Stomach (tissue), 4 donors: ENCODE data around the gene C2CD3.

Experiments
- CTCF ChIP-seq, 7 experiments: fragments of 450-650 bp in 4 of 7; fragments of 200-600 bp in 3 of 7; sonication (generic) in 3 of 7; IDR thresholded peaks; one replicate each; pipeline ENCODE4 v1.5.1; 2016 to 2019; ENCODE audit warnings: antibody characterized with exemption in 7 of 7, control low read depth in 2 of 7, mild to moderate bottlenecking in 1 of 7
- POLR2AphosphoS5 ChIP-seq, 3 donors: sonication (generic); formaldehyde crosslinking; IDR thresholded peaks; one replicate each; pipeline ENCODE4 v1.6.1; 2016; ENCODE audit warnings: antibody characterized with exemption in 3 of 3

DNA sequence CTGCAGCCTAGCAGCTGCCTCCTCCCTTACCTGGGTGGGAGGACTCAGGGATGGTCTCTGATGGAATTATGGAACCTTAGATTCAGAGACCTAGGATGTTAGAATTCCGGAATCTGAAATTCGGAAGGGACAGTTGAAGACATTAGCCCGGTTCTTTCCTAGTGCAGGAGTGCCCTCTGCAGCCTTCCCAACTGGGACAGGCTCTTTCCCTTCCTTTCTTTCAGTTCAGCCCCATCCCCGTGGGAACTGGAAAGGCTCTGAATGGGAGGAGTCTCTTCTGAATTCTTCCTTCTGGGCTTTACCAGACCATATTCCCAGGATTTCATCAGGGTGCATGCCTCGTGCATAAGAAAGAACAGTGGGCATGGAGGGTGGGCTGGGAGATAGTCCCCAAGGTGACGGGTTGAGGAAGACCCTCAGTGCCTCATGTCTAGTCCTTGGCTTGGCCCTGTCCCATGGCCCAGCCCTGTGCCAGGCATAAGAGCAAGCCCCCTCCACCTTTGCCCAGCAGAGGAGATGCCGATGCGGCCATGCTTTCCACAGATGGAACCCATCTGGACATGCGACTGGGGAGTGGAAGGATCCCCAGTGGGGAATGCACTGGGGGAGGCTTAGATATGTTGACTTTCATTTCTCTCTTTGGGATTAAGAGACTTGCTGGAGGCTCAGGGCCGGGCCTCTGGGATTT is 205.6 kb downstream of the C2CD3 start:
- TF ChIP-seq POLR2AphosphoS5 (IDR thresholded peaks at IDR 0.05) (no peak), CTCF (IDR thresholded peaks at IDR 0.05) (no peak)
